SW480 (cell line): ENCODE measurements around the gene CUL1.

Source experiments
- DNase-seq: peaks from one replicate; pipeline ENCODE4 v3.0.0-alpha.2; 2016; ENCODE audit warnings: low spot score

The CUL1 gene

DNA sequence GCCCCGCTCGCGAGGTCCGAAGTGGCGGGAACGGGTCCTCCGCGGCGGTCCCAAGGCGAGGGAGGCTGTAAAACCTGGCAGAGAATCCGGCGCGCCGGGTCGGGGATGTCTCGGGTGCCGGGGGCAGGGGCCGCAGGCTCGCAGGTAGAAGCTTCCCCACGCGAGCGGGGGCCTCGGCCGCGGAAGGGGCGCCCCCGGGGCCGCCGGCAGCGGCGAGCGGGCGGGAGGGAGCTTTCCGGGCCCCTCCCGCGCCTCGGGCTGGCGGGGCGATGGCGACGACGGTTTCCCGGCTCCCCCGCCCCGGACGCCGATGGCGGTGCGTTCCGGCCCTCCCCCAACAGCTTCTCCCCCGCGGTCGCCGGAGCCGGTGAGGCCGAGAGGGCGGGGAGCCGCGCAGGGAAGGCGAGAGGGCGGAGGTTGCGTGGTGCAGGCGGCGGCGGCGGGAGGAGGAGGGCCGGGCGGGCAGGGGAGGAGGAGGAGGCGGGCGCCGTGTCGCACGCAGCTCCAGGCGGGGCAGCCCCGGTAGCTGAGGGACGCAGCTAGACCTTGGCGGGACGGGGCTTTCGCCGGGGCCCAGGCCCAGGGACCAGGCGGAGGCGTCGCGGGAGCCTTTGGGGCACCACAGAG lies at the start of gene CUL1:
Gene CUL1, plus strand, starts transcription at position 507 of the 627 bp plus-strand sequence. CDS start 31,220 bp downstream, outside the sequence.
- peak; percentile 79 for DNase-seq

DNA sequence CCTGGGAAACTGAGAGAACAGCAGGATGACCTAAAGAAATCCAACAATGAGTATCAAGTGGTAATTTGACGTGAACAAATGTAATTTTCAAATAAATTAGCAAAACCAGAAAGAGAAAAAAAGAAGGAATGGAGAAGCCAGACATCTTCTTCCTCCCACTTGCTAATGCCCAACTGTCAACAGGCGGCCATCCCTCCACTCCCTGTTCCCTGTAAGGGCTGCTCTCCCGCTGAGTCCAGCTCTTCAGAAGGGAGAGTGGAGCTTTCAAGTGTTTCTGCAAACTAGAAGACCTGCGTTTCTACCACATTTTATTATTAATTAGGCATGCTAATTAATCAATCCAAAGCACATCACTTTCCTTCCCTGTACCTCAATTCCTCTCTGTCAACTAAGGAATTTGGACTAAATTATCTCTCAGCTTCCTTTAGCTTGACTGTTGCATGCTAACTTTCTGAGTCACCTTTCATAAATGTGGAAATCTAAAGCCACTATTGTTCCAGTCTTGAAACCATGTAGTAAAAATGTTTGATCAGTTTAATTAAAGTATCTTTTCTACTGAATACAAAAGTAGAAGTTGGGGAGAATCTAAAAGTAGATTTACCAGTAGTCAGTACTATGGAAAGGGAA lies 48.4 kb upstream of the CUL1 start:
- DNase-seq = peak; percentile 38

GRCh38 chr7:148652773-148653172 lies 45.9 kb upstream of the CUL1 start:
- no peak for DNase-seq

DNA sequence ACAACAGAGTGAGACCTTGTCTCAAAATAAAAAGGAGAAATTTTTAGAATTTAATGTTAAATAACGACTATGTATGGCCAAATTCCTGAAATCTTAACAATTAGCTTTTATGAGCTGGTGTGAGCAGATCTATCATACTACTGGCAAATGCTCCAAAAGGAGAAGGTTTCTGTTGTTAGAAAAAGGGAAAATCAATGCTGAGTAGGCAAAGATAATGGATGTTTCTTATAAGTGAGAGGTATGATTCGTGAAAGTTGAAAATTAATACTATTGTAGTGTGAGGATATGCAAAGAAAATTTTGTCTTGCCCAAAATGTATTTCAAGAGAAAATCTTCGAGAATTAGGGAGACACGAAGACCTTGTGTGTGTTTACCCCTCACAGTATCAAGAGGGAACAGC lies 40.8 kb upstream of the CUL1 start:
- DNase-seq = no peak

- DNase-seq = no peak
Observed at GRCh38 chr7:148661471-148661870, 37.2 kb upstream of the CUL1 start.

- DNase-seq = no peak
Observed at GRCh38 chr7:148662646-148663045, 36.1 kb upstream of the CUL1 start.

DNA sequence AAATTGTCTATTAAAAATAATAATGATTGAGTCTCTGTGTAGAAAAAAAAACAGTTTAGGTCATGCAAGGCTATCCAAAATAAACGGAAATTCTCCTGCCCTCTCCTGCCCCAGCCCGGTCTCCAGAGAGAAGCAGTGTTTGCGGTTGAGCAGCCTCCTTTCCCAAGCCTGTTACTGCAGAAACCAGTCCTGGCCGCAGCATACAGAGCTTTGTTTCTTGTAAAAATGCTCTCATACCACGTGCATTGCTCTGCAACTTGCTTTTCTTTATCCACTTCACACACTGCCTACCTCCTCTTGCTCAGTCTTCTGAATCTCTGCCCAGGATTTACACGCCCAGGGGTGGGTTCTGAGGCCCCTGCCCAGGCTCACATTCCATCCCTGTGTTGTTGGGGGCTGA lies 34.4 kb upstream of the CUL1 start:
- DNase-seq = no peak

- DNase-seq = no peak
Observed at GRCh38 chr7:148665221-148665620, 33.5 kb upstream of the CUL1 start.

DNA sequence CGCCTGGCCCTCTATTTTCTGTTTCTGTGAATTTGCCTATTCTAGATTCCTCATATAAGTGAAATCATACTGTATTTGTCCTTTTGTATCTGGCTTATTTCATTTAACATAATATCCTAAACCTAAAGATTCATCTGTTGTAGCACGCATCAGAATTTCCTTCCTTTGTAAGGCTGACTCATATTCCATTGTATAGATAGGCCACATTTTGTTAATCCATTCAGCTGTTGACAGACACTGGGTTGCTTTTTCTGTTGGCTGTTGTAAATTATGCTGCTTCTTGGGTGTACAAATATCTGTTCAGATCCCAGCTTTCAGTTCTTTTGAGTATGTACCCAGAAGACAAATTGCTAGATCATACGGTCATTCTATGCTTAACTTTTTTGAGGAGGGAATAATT lies 28.8 kb upstream of the CUL1 start:
- DNase-seq = no peak

DNA sequence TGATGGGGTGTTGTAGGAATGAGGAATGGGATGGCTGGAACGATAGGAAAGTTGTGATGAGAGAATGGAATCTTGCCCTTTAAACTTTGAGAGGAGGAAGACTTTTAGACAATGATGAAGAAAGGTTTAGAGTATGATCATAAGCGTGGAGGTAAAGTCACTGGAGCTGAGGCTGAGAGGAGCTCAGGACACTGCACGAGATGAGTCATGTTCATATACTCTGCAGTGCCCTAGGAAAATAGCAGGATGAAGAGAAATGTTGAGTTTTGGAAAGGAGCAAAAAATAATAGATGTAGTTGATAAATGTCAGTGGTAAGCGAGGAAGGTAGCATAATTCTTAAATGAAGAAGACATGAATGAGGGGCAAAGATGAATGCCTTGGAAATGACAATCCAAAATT lies 28.3 kb upstream of the CUL1 start:
- DNase-seq = no peak

DNA sequence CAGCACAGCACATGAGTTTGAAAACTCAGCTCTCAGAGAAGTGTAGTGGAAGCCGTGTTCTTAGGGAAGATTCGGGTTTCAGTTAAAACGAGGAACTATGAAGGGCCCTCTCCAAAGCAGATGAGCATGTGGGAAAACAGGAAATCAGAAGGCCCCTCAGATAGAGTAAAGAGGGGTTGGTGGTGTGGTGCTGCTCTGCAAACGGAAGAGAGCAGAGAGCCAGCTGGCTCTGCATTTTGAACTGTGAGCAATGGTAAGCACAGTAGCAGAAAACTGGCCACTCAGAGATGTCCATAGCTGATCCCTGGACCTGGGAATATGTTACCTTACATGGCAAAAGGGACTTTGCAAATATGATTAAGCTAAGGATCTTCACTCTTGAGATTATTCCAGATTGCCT lies 27.9 kb upstream of the CUL1 start:
- no peak for DNase-seq

DNA sequence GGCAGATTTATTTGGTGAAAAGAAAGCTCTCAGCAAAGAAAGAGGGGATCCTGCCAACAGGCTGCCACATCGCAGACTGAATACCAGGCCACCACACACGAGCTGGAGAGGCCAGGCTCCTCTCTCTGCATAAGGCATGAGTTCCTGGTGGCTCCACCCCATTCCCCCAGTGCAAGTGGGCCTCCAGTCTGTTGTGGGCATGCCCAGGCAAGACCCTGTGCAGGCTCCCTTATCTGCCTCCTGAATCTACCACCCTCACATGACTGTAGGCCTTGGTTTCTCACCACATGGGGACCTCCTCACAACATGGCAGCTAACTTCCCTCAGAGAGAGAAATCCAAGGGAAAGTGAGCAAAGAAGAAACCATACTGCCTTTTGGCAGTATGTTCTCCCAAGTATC lies 26.7 kb upstream of the CUL1 start:
- DNase-seq = no peak

DNA sequence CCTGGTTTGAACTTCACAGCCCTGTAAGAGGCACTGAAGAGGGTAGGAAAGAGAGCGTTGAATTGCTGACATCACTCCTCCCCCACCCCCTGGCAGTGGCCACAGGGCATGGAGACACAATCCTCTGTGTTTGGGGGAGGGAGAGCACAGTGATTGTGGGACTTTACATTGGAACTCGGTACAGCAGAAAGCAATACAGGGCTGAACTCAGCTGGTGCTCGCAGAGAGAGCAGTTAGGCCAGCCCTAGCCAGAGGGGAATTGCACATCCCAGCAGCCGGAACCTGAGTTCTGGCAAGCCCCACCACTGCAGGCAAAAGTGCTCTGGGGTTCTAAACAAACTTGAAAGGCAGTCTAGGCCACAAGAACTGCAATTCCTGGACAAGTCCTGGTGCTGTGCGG lies 24.0 kb upstream of the CUL1 start:
- no peak for DNase-seq

DNA sequence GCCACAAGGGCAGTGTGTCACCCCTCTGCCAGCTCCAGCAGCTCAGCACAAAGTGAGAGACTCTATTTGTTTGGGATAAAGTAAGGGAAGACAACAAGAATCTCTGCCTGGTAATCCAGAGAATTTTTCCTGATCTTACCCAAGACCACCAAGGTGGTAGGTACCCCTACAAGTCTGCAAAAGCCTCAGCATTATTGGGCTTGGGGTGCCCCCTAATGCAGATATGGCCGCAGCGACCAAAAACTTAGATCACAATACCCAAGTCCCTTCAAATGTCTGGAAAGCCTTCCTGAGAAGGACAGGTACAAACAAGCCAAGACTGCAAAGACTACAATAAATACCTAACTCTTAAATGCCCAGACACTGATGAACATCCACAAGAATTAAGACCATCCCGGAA lies 22.4 kb upstream of the CUL1 start:
- DNase-seq = no peak

DNA sequence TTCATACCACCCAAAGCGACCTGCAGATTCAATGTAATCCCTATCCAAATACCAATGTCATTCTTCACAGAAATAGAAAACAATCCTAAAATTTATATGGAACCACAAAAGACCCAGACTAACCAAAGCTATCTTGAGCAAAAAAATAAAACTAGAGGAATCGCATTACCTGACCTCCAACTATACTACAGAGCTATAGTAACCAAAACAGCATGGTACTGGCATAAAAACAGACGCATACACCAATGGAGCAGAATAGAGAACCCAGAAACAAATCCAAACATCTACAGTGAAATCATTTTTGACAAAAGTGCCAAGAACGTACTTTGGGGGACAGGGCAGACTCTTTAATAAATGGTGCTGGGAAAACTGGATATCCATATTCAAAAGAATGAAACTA lies 16.9 kb upstream of the CUL1 start:
- no peak for DNase-seq

- no peak for DNase-seq
Observed at GRCh38 chr7:148684289-148684830, 14.3 kb upstream of the CUL1 start.

- no peak for DNase-seq
Observed at GRCh38 chr7:148686312-148686937, 12.3 kb upstream of the CUL1 start.

- DNase-seq = no peak
Observed at GRCh38 chr7:148687555-148687954, 11.1 kb upstream of the CUL1 start.

DNA sequence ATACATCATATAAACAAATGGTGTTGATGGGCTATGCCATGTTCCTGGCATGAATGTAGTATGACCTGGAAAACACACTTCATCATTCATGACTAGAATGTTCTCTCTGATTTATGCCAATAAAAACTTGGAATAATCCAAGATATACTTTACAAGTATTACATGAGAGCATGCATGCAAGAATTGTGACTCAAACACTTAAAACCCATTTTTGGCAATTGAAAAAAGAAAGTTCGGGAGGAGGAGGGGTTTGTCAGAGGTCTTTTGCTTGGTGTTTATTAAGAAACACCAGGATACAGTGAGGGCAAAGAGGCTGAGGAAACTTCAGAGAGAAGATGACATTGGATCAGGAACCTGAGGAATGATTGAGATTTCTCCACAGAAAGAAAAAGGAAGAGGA lies 10.2 kb upstream of the CUL1 start:
- DNase-seq = no peak

DNA sequence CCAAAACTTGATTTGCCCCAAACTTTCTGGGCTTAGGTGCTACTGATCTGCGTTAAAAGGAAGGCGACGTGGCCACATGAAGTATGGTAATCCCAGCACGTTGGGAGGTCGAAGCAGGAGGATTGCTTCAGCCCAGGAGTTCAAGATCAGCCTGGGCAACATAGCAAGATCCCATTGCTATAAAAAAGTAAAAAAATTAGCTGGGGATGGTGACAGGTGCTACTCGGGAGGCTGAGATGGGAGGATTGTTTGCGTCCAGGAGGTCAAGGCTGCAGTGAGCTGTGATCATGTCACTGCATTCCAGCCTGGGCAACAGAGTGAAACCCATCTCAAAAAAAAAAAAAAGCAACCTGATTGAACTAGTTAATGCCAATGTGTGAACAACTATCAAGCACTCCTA lies 5.1 kb upstream of the CUL1 start:
- DNase-seq = no peak

GRCh38 chr7:148694631-148695030 lies 4.1 kb upstream of the CUL1 start:
- DNase-seq = no peak

DNA sequence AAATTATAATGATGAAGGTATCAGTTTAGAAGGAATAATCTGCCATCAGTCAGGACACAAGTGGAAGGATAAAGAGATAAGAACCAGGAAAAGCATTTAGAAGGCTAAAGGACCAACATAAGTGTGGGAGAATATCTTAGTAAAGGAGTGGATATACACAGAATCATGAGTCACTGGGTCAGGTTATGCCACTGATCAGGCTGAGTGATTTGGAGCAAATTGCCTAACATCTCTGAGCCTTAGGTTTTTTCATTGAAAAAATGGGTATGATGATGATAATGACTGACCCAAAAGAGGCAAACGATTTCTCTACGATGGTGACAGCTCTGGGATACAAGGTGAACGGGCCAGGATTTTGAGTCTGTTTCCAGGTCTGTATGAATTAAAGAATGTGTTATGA lies 2.8 kb upstream of the CUL1 start:
- DNase-seq = no peak

GRCh38 chr7:148696787-148697186 lies 1.9 kb upstream of the CUL1 start:
- DNase-seq = no peak
